ENCODE measurements around the gene GAS2L2. TPM values are rescaled to one million over a fixed set of nuclear protein-coding genes. Genes with fewer than 3 reads are reported as not detected.

GAS2L2 gene
- total RNA-seq, 1 experiment from 2014 or later, result not detected

- ChIA-PET CTCF (no interaction called here), POLR2A (ENCODE audit: unreplicated experiment) (no interaction called here)
- Histone ChIP-seq H3K27me3 (ENCODE audit: insufficient read depth, low read depth) (no peaks in the 10 kb centered on the region), H3K9me3 (ENCODE audit: insufficient read depth, low read depth) (no peaks in the 10 kb centered on the region), H2AFZ (no peak overlapping the region), H3F3A (ENCODE audit: insufficient read depth, low read depth) (no peaks in the 10 kb centered on the region), H3K4me1 (replicated peaks; ENCODE audit: insufficient read depth) (no peaks in the 10 kb centered on the region), H3K79me2 (ENCODE audit: low read depth) (no peaks in the 10 kb centered on the region), H3K36me3 (ENCODE audit: low read depth) (peaks cover 3% of the 10 kb centered on the region; the same call in 1 of the 2 replicates), H3K9me2 (ENCODE audit: insufficient read depth) (no peaks in the 10 kb centered on the region), H3K27ac (no peak overlapping the region), H3K4me2 (no peak overlapping the region), H3K4me3 (no peak overlapping the region), H4K20me1 (ENCODE audit: insufficient read depth) (peaks cover 5% of the 10 kb centered on the region)
- TF ChIP-seq EZH2 (IDR thresholded peaks at IDR 0.05; ENCODE audit: low read depth), result no peak
- TF ChIP-seq CTCF (conservative IDR thresholded peaks at IDR 0.05), result no peak
- DNase-seq, result no peak
- intact Hi-C loops (cut with micrococcal nuclease; ENCODE audit: unreplicated experiment), result no loop called here
- BruUV-seq (replicated peaks), result no TSS peak
These were observed 54.2 kb downstream of the GAS2L2 start for GRCh38 chr17:35698800-35699199.

GRCh38 chr17:35695613-35696012, 57.4 kb downstream of the GAS2L2 start:
- H4K20me1 ChIP-seq (ENCODE audit: insufficient read depth), result peaks cover 7% of the 10 kb centered on the region
- no peak overlapping the region for H2AFZ ChIP-seq
- no TSS peak for BruUV-seq (replicated peaks)
- intact Hi-C loops (cut with micrococcal nuclease; ENCODE audit: unreplicated experiment), result no loop called here
- no peaks in the 10 kb centered on the region for H3K9me3 ChIP-seq (ENCODE audit: insufficient read depth, low read depth)
- no peaks in the 10 kb centered on the region for H3K9me2 ChIP-seq (ENCODE audit: insufficient read depth)
- no peaks in the 10 kb centered on the region for H3K4me1 ChIP-seq (replicated peaks; ENCODE audit: insufficient read depth)
- H3K36me3 ChIP-seq (ENCODE audit: low read depth), result peaks cover 13% of the 10 kb centered on the region; the same call in 1 of the 2 replicates
- ChIA-PET POLR2A (ENCODE audit: unreplicated experiment) (no interaction called here), CTCF (no interaction called here)
- no peak overlapping the region for H3K4me3 ChIP-seq
- H3K27ac ChIP-seq, result no peak overlapping the region
- H3K4me2 ChIP-seq, result no peak overlapping the region
- TF ChIP-seq EZH2 (IDR thresholded peaks at IDR 0.05; ENCODE audit: low read depth) (no peak), CTCF (conservative IDR thresholded peaks at IDR 0.05) (no peak)
- no peaks in the 10 kb centered on the region for H3F3A ChIP-seq (ENCODE audit: insufficient read depth, low read depth)
- no peaks in the 10 kb centered on the region for H3K27me3 ChIP-seq (ENCODE audit: insufficient read depth, low read depth)
- H3K79me2 ChIP-seq (ENCODE audit: low read depth), result no peaks in the 10 kb centered on the region
- DNase-seq, result no peak

GRCh38 chr17:35694906-35695305, 58.1 kb downstream of the GAS2L2 start:
- ChIA-PET CTCF (no interaction called here), POLR2A (ENCODE audit: unreplicated experiment) (no interaction called here)
- Histone ChIP-seq H4K20me1 (ENCODE audit: insufficient read depth) (peaks cover 4% of the 10 kb centered on the region; the same call in 1 of the 2 replicates), H3K9me2 (ENCODE audit: insufficient read depth) (no peaks in the 10 kb centered on the region), H3F3A (ENCODE audit: insufficient read depth, low read depth) (no peaks in the 10 kb centered on the region), H2AFZ (no peak overlapping the region), H3K27ac (no peak overlapping the region), H3K4me2 (no peak overlapping the region), H3K79me2 (ENCODE audit: low read depth) (no peaks in the 10 kb centered on the region), H3K4me3 (no peak overlapping the region), H3K4me1 (replicated peaks; ENCODE audit: insufficient read depth) (no peaks in the 10 kb centered on the region), H3K27me3 (ENCODE audit: insufficient read depth, low read depth) (no peaks in the 10 kb centered on the region), H3K9me3 (ENCODE audit: insufficient read depth, low read depth) (no peaks in the 10 kb centered on the region), H3K36me3 (ENCODE audit: low read depth) (peaks cover 13% of the 10 kb centered on the region; the same call in 1 of the 2 replicates)
- intact Hi-C loops (cut with micrococcal nuclease; ENCODE audit: unreplicated experiment), result loop anchor here (5.0 kb wide), 1 partner anchor 43 kb away; no protein-coding TSS in a partner anchor
- no peak for DNase-seq
- no TSS peak for BruUV-seq (replicated peaks)
- TF ChIP-seq CTCF (conservative IDR thresholded peaks at IDR 0.05) (no peak), EZH2 (IDR thresholded peaks at IDR 0.05; ENCODE audit: low read depth) (no peak)

Other genes with a start within 250 kb of the GAS2L2 start
- gene SLFN12L, start 215.6 kb downstream of the GAS2L2 start, total RNA-seq (2021), result not detected in 2 replicates
- not detected in 2 replicates for gene SLFN14, start 192.4 kb downstream of the GAS2L2 start, total RNA-seq (2021)
- gene PEX12, start 174.7 kb downstream of the GAS2L2 start, total RNA-seq (2021), result 4.7 and 5.8 TPM in 2 replicates
- gene AP2B1, start 165.9 kb downstream of the GAS2L2 start, total RNA-seq (2021), result 153 and 186 TPM in 2 replicates
- 0.11 and 0.20 TPM in 2 replicates for gene RASL10B, start 21.6 kb downstream of the GAS2L2 start, total RNA-seq (2021)
- gene C17orf50, start 7.6 kb upstream of the GAS2L2 start, total RNA-seq (2021), result not detected in 2 replicates
- gene MMP28, start 42.4 kb upstream of the GAS2L2 start, total RNA-seq (2021), result 2.8 and 6.4 TPM in 2 replicates
- 187 and 202 TPM in 2 replicates for gene TAF15, start 56.2 kb upstream of the GAS2L2 start, total RNA-seq (2021)
- gene HEATR9, start 115.7 kb upstream of the GAS2L2 start, total RNA-seq (2021), result not detected in 2 replicates
- not detected in 2 replicates for gene CCL5, start 127.1 kb upstream of the GAS2L2 start, total RNA-seq (2021)
- 14.5 and 15.5 TPM in 2 replicates for gene RDM1, start 177.5 kb upstream of the GAS2L2 start, total RNA-seq (2021)
- not detected in 2 replicates for gene LYZL6, start 190.5 kb upstream of the GAS2L2 start, total RNA-seq (2021)
- gene CCL16, start 228.3 kb upstream of the GAS2L2 start, total RNA-seq (2021), result not detected in 2 replicates
- gene CCL14, start 233.5 kb upstream of the GAS2L2 start, total RNA-seq (2021), result not detected in 2 replicates
- not detected in 2 replicates for gene CCL15, start 248.3 kb upstream of the GAS2L2 start, total RNA-seq (2021)

Measured in PC-9 (cell line).